K562 (cell line): ENCODE measurements around the gene GALNS. TPM values are rescaled to one million over a fixed set of nuclear protein-coding genes. Genes with fewer than 3 reads are reported as not detected.

Experiments
- ATAC-seq: fragments of 200-7000 bp; cut with Tn5 transposase; 3 replicates; pipeline ENCODE4 v1.9.1; 2020; ENCODE audit warnings: moderate library complexity
- BruUV-seq: library from RNA; stranded (reverse); fragments of 400-500 nt; replicated peaks from 2 replicates; lab custom pipeline; 2021; lab: Mats Ljungman, UMichigan
- CTCF ChIA-PET: fragments of 300-600 bp; formaldehyde crosslinking; extraction: SDS; loops from one replicate; lab custom pipeline; 2021; ENCODE audit warnings: low intra/inter-chr PET ratio; lab: Yijun Ruan, JAX
- POLR2A ChIA-PET: fragments of 300-600, 350-650 bp; sonication (Branson Sonifier 250); formaldehyde crosslinking; extraction: SDS; loops from one replicate; lab custom pipeline; 2021; ENCODE audit warnings: antibody characterized with exemption, inconsistent platforms; lab: Yijun Ruan, JAX
- DNase-seq, 4 experiments: peaks; one replicate each; pipeline versions ENCODE4 v3.0.0 to v3.0.0-alpha.2; 2011 to 2018; ENCODE audit warnings: low spot score in 3 of 4, mixed read lengths in 3 of 4; ENCODE audit errors: extremely low read depth in 1 of 4
- FAIRE-seq: peaks from 2 replicates; lab custom pipeline; 2011; peaks lifted over from hg19 to GRCh38; lab: Jason Lieb, UNC
- H2AFZ ChIP-seq: 2 replicates; pipeline ENCODE4 v1.6.0; 2011; ENCODE audit warnings: low read depth, low read length, control low read depth, inconsistent platforms
- H3K27ac ChIP-seq: fragments of 200-600 bp; 3 replicates; pipeline ENCODE4 v1.8.0; 2011; ENCODE audit warnings: low read depth, mild to moderate bottlenecking, control low read depth, inconsistent platforms, low read length, moderate library complexity, mixed read lengths; ENCODE audit errors: extremely low read depth
- H3K27me3 ChIP-seq, 2 experiments: fragments of 300-600 bp in 1 of 2; 2 replicates in 1 of 2; 3 replicates in 1 of 2; pipeline versions ENCODE4 v1.6.0 to v1.8.0; 2011; ENCODE audit warnings: inconsistent platforms in 2 of 2, low read length in 2 of 2, mild to moderate bottlenecking in 1 of 2, mixed read lengths in 1 of 2, moderate library complexity in 1 of 2; ENCODE audit not compliant: control insufficient read depth in 2 of 2, insufficient read depth in 2 of 2
- H3K36me3 ChIP-seq: fragments of 300-600 bp; 3 replicates; pipeline ENCODE4 v1.8.0; 2011; ENCODE audit warnings: mild to moderate bottlenecking, low read length, inconsistent platforms; ENCODE audit not compliant: control insufficient read depth, insufficient read depth
- H3K4me1 ChIP-seq, 2 experiments: fragments of 200-600 bp in 1 of 2; replicated peaks in 1 of 2; 2 replicates in 1 of 2; 3 replicates in 1 of 2; pipeline versions ENCODE4 v1.5.1 to v1.8.0; 2011; ENCODE audit warnings: inconsistent platforms in 2 of 2, low read length in 2 of 2, mild to moderate bottlenecking in 1 of 2, mixed read lengths in 1 of 2, moderate library complexity in 1 of 2; ENCODE audit not compliant: control insufficient read depth in 2 of 2, insufficient read depth in 2 of 2
- H3K4me2 ChIP-seq: 2 replicates; pipeline ENCODE4 v1.6.1; 2011; ENCODE audit warnings: low read length, control low read depth, inconsistent platforms, mixed read lengths; ENCODE audit not compliant: insufficient read depth
- H3K4me3 ChIP-seq: fragments of 200-600 bp; sonication (generic), shearing (Covaris generic); 2 replicates; pipeline ENCODE4 v1.5.1; 2016; ENCODE audit warnings: control low read depth, inconsistent platforms
- H3K79me2 ChIP-seq: fragments of 200-600 bp; 3 replicates; pipeline ENCODE4 v1.8.0; 2011; ENCODE audit warnings: low read length, inconsistent platforms; ENCODE audit not compliant: control insufficient read depth, insufficient read depth
- H3K9ac ChIP-seq, 2 experiments: 2 replicates each; pipeline versions ENCODE4 v1.6.0 to v1.6.1; 2011; ENCODE audit warnings: low read depth in 2 of 2, low read length in 2 of 2, control low read depth in 1 of 2, inconsistent platforms in 1 of 2, mild to moderate bottlenecking in 1 of 2, mixed read lengths in 1 of 2; ENCODE audit not compliant: insufficient read depth in 1 of 2
- H3K9me1 ChIP-seq: one replicate; pipeline ENCODE4 v1.6.0; 2011; ENCODE audit warnings: inconsistent platforms, mild to moderate bottlenecking, low read length, moderate library complexity; ENCODE audit not compliant: control insufficient read depth, insufficient read depth
- H3K9me3 ChIP-seq: replicated peaks from 2 replicates; pipeline ENCODE4 v1.5.1; 2011; ENCODE audit warnings: low read depth, low read length, inconsistent platforms; ENCODE audit not compliant: control insufficient read depth, insufficient read depth
- H4K20me1 ChIP-seq: replicated peaks from 2 replicates; pipeline ENCODE4 v1.6.1; 2011; ENCODE audit warnings: low read length, inconsistent platforms, mixed read lengths; ENCODE audit not compliant: control insufficient read depth, insufficient read depth
- BRF1 ChIP-seq: IDR thresholded peaks from 3 replicates; pipeline ENCODE4 v1.6.1; 2011; ENCODE audit warnings: borderline replicate concordance, mild to moderate bottlenecking; ENCODE audit not compliant: insufficient read length; ENCODE audit errors: extremely low read depth
- CBX1 ChIP-seq: sonication (generic); IDR thresholded peaks from 2 replicates; pipeline ENCODE4 v1.6.1; 2016; ENCODE audit warnings: antibody characterized with exemption, low read depth, mild to moderate bottlenecking
- KHSRP ChIP-seq: fragments of 450-650 bp; IDR thresholded peaks from 2 replicates; pipeline ENCODE4 v1.6.1; 2017
- MAX ChIP-seq: sonication (generic); formaldehyde crosslinking; IDR thresholded peaks from 2 replicates; pipeline ENCODE4 v1.9.0; 2022; ENCODE audit warnings: mild to moderate bottlenecking, missing genetic modification reagents
- MBD2 ChIP-seq: sonication (generic); IDR thresholded peaks from 2 replicates; pipeline ENCODE4 v1.6.1; 2016; ENCODE audit warnings: low read depth, borderline replicate concordance
- POLR2A ChIP-seq: fragments of 450-650 bp; conservative IDR thresholded peaks from 2 replicates; pipeline ENCODE4 v1.6.1; 2016
- POLR2B ChIP-seq: fragments of 450-650 bp; IDR thresholded peaks from 2 replicates; pipeline ENCODE4 v1.6.1; 2018; ENCODE audit warnings: low read depth; ENCODE audit not compliant: partially characterized antibody
- POLR2G ChIP-seq: fragments of 200-400 bp; formaldehyde crosslinking; IDR thresholded peaks from 2 replicates; pipeline ENCODE4 v1.6.1; 2017; ENCODE audit warnings: low read depth, mild to moderate bottlenecking, antibody characterized with exemption, low read length, moderate library complexity
- PTBP1 ChIP-seq: fragments of 200-400 bp; formaldehyde crosslinking; IDR thresholded peaks from 2 replicates; pipeline ENCODE4 v1.6.1; 2017; ENCODE audit warnings: low read depth, low read length
- RBBP5 ChIP-seq: fragments of 200-600 bp; sonication (generic); IDR thresholded peaks from 2 replicates; pipeline ENCODE4 v1.6.1; 2012; ENCODE audit warnings: borderline replicate concordance, mild to moderate bottlenecking, low read length, control low read depth, inconsistent platforms; ENCODE audit not compliant: insufficient read depth, poor library complexity, severe bottlenecking
- RBM22 ChIP-seq: fragments of 200-400 bp; formaldehyde crosslinking; IDR thresholded peaks from 2 replicates; pipeline ENCODE4 v1.6.1; 2018; ENCODE audit warnings: low read length, low read depth; ENCODE audit not compliant: poor library complexity, severe bottlenecking
- SIN3A ChIP-seq, 2 experiments: fragments of 150-350 bp in 1 of 2; IDR thresholded peaks; 2 replicates each; pipeline ENCODE4 v1.6.1; 2011 to 2016; ENCODE audit warnings: borderline replicate concordance in 2 of 2, low read depth in 2 of 2, low read length in 2 of 2, mild to moderate bottlenecking in 2 of 2, moderate library complexity in 2 of 2; ENCODE audit not compliant: control insufficient read depth in 1 of 2
- SUPT5H ChIP-seq: fragments of 450-650 bp; IDR thresholded peaks from 2 replicates; pipeline ENCODE4 v1.6.1; 2016
- TRIM28 ChIP-seq: fragments of 450-650 bp; IDR thresholded peaks from 2 replicates; pipeline ENCODE4 v1.6.1; 2017
- ZBTB7A ChIP-seq: IDR thresholded peaks from 2 replicates; pipeline ENCODE4 v1.6.1; 2011; ENCODE audit warnings: low read depth, mild to moderate bottlenecking, low read length, moderate library complexity, borderline replicate concordance; ENCODE audit not compliant: control insufficient read depth
- WGBS: fragments of 100-300 bp; shearing (Covaris generic); methylation state at CpG from one replicate; pipeline ENCODE4 v1.1.6; 2016; ENCODE audit warnings: low coverage, mixed read lengths; ENCODE audit not compliant: insufficient coverage; ENCODE audit errors: missing lambda C conversion rate; 5-methylcytosine and 5-hydroxymethylcytosine counted together
- in situ Hi-C: fragments of 300-500 bp; cut with MboI; formaldehyde crosslinking; loops from 4 replicates; pipeline ENCODE4 v1.15.0; 2018; ENCODE audit warnings: inconsistent platforms, mixed read lengths
- intact Hi-C: fragments of 100-400 bp; cut with micrococcal nuclease; formaldehyde crosslinking; loops from 2 replicates; pipeline ENCODE4 v1.14.2; 2022
- polyA plus RNA-seq, 8 experiments: library from polyadenylated mRNA; depleted of rRNA in 4 of 8; stranded (reverse) in 5 of 8; unstranded in 3 of 8; fragments of >200 nt; fragmentation: Nextera tagmentation in 2 of 8; fragmentation: Illumina TruSeq in 1 of 8; extraction: Ambion mirVana in 2 of 8; extraction: Trizol in 1 of 8; gene quantifications; 2 replicates each; pipeline versions ENCODE4 v1.2.1 to v1.2.3, GENCODE V29; 2011 to 2014; ENCODE audit warnings: inconsistent platforms in 1 of 8, missing spikeins in 1 of 8
- total RNA-seq, 7 experiments: library from RNA; depleted of rRNA in 6 of 7; stranded (reverse); fragments of >200 nt in 6 of 7; fragmentation: Illumina TruSeq in 2 of 7; extraction: Trizol in 2 of 7; gene quantifications; 2 replicates each; pipeline versions ENCODE4 v1.2.1 to v1.2.3, GENCODE V29; 2011 to 2021; ENCODE audit warnings: low replicate concordance in 1 of 7
- TF ChIP-seq, protein P1 (sequence below): sonication (generic); formaldehyde crosslinking; IDR thresholded peaks from 2 replicates; pipeline ENCODE4 v1.8.0; 2022; ENCODE audit warnings: mild to moderate bottlenecking, missing genetic modification reagents
- TF ChIP-seq, protein P2 (sequence below): sonication (generic); formaldehyde crosslinking; IDR thresholded peaks from 2 replicates; pipeline ENCODE4 v1.8.0; 2022; ENCODE audit warnings: mild to moderate bottlenecking, missing genetic modification reagents

Gene GALNS
- total and polyA plus RNA-seq, 9 of the 15 experiments (the other 6 are each of a cell fraction or from before 2014, with no cell fraction given) = 0.38 to 13.2 (median 4.3) TPM

GRCh38 chr16:88872650-88873331 lies 16.0 kb upstream of the GALNS start:
- peak; percentile 24 for ATAC-seq
- TF ChIP-seq MAX (no peak), TRIM28 (no peak), POLR2G (peak; percentile 80), MBD2 (peak; percentile 15; the same call in 1 of the 2 replicates), ZBTB7A (0 out of 2 replicates have a peak, but pooled peaks have one; percentile 26), PTBP1 (0 out of 2 replicates have a peak, but pooled peaks have one; percentile 67), CBX1 (peak; percentile 63; the same call in 1 of the 2 replicates), SUPT5H (peak; percentile 55), RBBP5 (no peak), POLR2A (peak; percentile 67), POLR2B (peak; percentile 56), BRF1 (no peak), RBM22 (peak; percentile 98), KHSRP (no peak), SIN3A (IDR thresholded peaks at IDR 0.05; ENCODE audit: borderline replicate concordance in 2 of 2, control insufficient read depth in 1 of 2, low read depth in 2 of 2, low read length in 2 of 2) (no peak)
- TF ChIP-seq, protein P1, sequence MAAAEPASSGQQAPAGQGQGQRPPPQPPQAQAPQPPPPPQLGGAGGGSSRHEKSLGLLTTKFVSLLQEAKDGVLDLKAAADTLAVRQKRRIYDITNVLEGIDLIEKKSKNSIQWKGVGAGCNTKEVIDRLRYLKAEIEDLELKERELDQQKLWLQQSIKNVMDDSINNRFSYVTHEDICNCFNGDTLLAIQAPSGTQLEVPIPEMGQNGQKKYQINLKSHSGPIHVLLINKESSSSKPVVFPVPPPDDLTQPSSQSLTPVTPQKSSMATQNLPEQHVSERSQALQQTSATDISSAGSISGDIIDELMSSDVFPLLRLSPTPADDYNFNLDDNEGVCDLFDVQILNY (CRISPR knock-in tag) = 0 out of 2 replicates have a peak, but pooled peaks have one; percentile 6
- TF ChIP-seq, protein P2, sequence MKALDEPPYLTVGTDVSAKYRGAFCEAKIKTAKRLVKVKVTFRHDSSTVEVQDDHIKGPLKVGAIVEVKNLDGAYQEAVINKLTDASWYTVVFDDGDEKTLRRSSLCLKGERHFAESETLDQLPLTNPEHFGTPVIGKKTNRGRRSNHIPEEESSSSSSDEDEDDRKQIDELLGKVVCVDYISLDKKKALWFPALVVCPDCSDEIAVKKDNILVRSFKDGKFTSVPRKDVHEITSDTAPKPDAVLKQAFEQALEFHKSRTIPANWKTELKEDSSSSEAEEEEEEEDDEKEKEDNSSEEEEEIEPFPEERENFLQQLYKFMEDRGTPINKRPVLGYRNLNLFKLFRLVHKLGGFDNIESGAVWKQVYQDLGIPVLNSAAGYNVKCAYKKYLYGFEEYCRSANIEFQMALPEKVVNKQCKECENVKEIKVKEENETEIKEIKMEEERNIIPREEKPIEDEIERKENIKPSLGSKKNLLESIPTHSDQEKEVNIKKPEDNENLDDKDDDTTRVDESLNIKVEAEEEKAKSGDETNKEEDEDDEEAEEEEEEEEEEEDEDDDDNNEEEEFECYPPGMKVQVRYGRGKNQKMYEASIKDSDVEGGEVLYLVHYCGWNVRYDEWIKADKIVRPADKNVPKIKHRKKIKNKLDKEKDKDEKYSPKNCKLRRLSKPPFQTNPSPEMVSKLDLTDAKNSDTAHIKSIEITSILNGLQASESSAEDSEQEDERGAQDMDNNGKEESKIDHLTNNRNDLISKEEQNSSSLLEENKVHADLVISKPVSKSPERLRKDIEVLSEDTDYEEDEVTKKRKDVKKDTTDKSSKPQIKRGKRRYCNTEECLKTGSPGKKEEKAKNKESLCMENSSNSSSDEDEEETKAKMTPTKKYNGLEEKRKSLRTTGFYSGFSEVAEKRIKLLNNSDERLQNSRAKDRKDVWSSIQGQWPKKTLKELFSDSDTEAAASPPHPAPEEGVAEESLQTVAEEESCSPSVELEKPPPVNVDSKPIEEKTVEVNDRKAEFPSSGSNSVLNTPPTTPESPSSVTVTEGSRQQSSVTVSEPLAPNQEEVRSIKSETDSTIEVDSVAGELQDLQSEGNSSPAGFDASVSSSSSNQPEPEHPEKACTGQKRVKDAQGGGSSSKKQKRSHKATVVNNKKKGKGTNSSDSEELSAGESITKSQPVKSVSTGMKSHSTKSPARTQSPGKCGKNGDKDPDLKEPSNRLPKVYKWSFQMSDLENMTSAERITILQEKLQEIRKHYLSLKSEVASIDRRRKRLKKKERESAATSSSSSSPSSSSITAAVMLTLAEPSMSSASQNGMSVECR = 0 out of 2 replicates have a peak, but pooled peaks have one; percentile 33

More at GRCh38 chr16:88872650-88873331, 16.0 kb upstream of the GALNS start:
- BruUV-seq = no TSS peak
- WGBS = 39% methylated on average over 19 of the region's 25 CpGs
- H2AFZ ChIP-seq = no peak overlapping the region
- peaks cover 14 to 62% of the 10 kb centered on the region in 2 experiments; a peak in 4 of 5 replicates for H3K4me1 ChIP-seq
- no peak overlapping the region for H3K4me3 ChIP-seq
- no peaks in the 10 kb centered on the region for H3K79me2 ChIP-seq
- no peaks in the 10 kb centered on the region for H3K9me3 ChIP-seq
- DNase-seq (peak in 2 of 4 experiments; percentile 30 to 36), FAIRE-seq (no peak)
- H3K4me2 ChIP-seq = no peak overlapping the region
- peaks cover 39% of the 10 kb centered on the region; the same call in 2 of the 3 replicates for H3K36me3 ChIP-seq
- CTCF ChIA-PET = no interaction called here
- intact Hi-C loops (no loop called here), in situ Hi-C loops (no loop called here)
- POLR2A ChIA-PET = no interaction called here
- peaks cover 12% of the 10 kb centered on the region; the same call in 1 of the 2 replicates for H4K20me1 ChIP-seq
- peaks cover 9% of the 10 kb centered on the region for H3K9me1 ChIP-seq
- H3K27me3 ChIP-seq = no peaks in the 10 kb centered on the region
- peak overlapping the region in 1 of 2 experiments; percentile 70; a peak in 2 of 4 replicates for H3K9ac ChIP-seq
- H3K27ac ChIP-seq = no peak overlapping the region
